C4-2B (cell line): ENCODE data around the gene SELL.

ENCODE experiments used
- ZFX ChIP-seq: fragments of 450-650 bp; IDR thresholded peaks from 2 replicates; pipeline ENCODE4 v1.6.1; 2017
- TF ChIP-seq, protein P1 (sequence below): fragments of 450-650 bp; conservative IDR thresholded peaks from 2 replicates; pipeline ENCODE4 v1.5.1; 2017; ENCODE audit warnings: mild to moderate bottlenecking

DNA sequence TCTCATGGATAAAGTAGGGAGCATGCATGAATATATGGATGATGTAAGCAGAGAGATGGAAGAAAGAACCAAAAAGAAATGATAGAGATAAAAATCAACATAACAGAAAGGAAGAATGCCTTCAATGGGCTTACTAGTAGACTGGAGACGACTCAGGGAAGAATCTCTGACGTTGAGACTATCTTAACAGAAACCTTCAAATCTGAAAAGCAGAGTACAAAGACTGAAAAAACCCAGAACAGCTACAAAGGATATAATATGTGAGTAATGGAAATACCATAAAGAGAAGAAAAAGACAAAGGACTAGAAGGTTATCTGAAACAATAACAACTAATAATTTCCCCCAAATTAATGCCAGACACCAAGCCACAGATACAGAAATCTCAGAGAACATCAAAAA lies 63.2 kb downstream of the SELL start:
- TF ChIP-seq, protein P1, sequence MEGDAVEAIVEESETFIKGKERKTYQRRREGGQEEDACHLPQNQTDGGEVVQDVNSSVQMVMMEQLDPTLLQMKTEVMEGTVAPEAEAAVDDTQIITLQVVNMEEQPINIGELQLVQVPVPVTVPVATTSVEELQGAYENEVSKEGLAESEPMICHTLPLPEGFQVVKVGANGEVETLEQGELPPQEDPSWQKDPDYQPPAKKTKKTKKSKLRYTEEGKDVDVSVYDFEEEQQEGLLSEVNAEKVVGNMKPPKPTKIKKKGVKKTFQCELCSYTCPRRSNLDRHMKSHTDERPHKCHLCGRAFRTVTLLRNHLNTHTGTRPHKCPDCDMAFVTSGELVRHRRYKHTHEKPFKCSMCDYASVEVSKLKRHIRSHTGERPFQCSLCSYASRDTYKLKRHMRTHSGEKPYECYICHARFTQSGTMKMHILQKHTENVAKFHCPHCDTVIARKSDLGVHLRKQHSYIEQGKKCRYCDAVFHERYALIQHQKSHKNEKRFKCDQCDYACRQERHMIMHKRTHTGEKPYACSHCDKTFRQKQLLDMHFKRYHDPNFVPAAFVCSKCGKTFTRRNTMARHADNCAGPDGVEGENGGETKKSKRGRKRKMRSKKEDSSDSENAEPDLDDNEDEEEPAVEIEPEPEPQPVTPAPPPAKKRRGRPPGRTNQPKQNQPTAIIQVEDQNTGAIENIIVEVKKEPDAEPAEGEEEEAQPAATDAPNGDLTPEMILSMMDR, result no peak
- no peak for TF ChIP-seq ZFX
